ENCODE data around the gene FAM107B. TPM values are rescaled to one million over a fixed set of nuclear protein-coding genes. Genes with fewer than 3 reads are reported as not detected.
A peak's percentile ranks its signal among the peaks of the same experiment; 100 is the strongest.

The FAM107B gene
- total RNA-seq, 1 experiment from 2014 or later, result 144 TPM

- CTCF ChIA-PET, result interaction anchor here (0.7 kb wide), 2 partner anchors 9 to 662 kb away, joined by 4 to 7 read pairs; no protein-coding TSS in a partner anchor
- Histone ChIP-seq H3K27ac (0 out of 2 replicates have a peak overlapping the region, but pooled peaks have one; percentile 6), H3K4me3 (no peak overlapping the region), H3K79me2 (ENCODE audit: low read depth) (peaks cover 75% of the 10 kb centered on the region), H3K27me3 (ENCODE audit: insufficient read depth, low read depth) (no peaks in the 10 kb centered on the region), H3K4me1 (replicated peaks; ENCODE audit: insufficient read depth) (no peaks in the 10 kb centered on the region), H3F3A (ENCODE audit: insufficient read depth, low read depth) (peaks cover 47% of the 10 kb centered on the region; the same call in 1 of the 2 replicates), H3K36me3 (ENCODE audit: low read depth) (peaks cover 30% of the 10 kb centered on the region), H2AFZ (no peak overlapping the region), H3K9me2 (ENCODE audit: insufficient read depth) (no peaks in the 10 kb centered on the region), H4K20me1 (ENCODE audit: insufficient read depth) (peaks cover 52% of the 10 kb centered on the region), H3K9me3 (ENCODE audit: insufficient read depth, low read depth) (no peaks in the 10 kb centered on the region), H3K4me2 (no peak overlapping the region)
- intact Hi-C loops (cut with micrococcal nuclease; ENCODE audit: unreplicated experiment), result no loop called here
- no peak for DNase-seq
- BruUV-seq (replicated peaks), result no TSS peak
- POLR2A ChIA-PET (ENCODE audit: unreplicated experiment), result interaction anchor here (0.7 kb wide), 1 partner anchor 714 kb away, joined by 9 read pairs; no protein-coding TSS in a partner anchor
- TF ChIP-seq, protein P1, sequence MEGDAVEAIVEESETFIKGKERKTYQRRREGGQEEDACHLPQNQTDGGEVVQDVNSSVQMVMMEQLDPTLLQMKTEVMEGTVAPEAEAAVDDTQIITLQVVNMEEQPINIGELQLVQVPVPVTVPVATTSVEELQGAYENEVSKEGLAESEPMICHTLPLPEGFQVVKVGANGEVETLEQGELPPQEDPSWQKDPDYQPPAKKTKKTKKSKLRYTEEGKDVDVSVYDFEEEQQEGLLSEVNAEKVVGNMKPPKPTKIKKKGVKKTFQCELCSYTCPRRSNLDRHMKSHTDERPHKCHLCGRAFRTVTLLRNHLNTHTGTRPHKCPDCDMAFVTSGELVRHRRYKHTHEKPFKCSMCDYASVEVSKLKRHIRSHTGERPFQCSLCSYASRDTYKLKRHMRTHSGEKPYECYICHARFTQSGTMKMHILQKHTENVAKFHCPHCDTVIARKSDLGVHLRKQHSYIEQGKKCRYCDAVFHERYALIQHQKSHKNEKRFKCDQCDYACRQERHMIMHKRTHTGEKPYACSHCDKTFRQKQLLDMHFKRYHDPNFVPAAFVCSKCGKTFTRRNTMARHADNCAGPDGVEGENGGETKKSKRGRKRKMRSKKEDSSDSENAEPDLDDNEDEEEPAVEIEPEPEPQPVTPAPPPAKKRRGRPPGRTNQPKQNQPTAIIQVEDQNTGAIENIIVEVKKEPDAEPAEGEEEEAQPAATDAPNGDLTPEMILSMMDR (conservative IDR thresholded peaks at IDR 0.05), result no peak
- no peak for TF ChIP-seq EZH2 (IDR thresholded peaks at IDR 0.05; ENCODE audit: low read depth)
Measured at GRCh38 chr10:14527134-14527844, 247.4 kb downstream of the FAM107B start.

DNA sequence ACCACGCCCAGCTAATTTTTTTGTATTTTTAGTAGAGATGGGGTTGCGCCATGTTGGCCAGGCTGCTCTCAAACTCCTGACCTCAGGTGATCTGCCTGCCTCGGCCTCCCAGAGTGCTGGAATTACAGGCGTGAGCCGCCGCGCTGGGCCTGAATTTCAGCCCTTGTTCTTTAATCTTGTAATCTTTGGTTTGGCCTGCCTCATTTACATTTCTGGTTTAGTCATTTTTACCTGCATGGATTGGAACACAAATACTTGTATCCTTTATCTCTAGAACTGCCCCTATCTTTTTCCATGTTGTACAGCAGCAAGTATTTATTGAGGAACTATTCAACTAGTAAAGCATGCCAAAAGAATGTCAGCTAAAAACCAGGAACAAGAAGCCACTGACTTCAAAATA is 248.4 kb downstream of the FAM107B start:
- Histone ChIP-seq H3K79me2 (ENCODE audit: low read depth) (peaks cover 66% of the 10 kb centered on the region), H3K4me1 (replicated peaks; ENCODE audit: insufficient read depth) (no peaks in the 10 kb centered on the region)
- TF ChIP-seq, protein P1 (conservative IDR thresholded peaks at IDR 0.05), result no peak
- TF ChIP-seq EZH2 (IDR thresholded peaks at IDR 0.05; ENCODE audit: low read depth), result no peak

GRCh38 chr10:14524691-14525324 is 249.9 kb downstream of the FAM107B start:
- no peaks in the 10 kb centered on the region for H3K9me2 ChIP-seq (ENCODE audit: insufficient read depth)
- peaks cover 31% of the 10 kb centered on the region for H4K20me1 ChIP-seq (ENCODE audit: insufficient read depth)
- no peaks in the 10 kb centered on the region for H3K27me3 ChIP-seq (ENCODE audit: insufficient read depth, low read depth)
- H3K4me1 ChIP-seq (replicated peaks; ENCODE audit: insufficient read depth), result no peaks in the 10 kb centered on the region
- H3K79me2 ChIP-seq (ENCODE audit: low read depth), result peaks cover 63% of the 10 kb centered on the region
- no peak overlapping the region for H3K4me3 ChIP-seq
- H3K9me3 ChIP-seq (ENCODE audit: insufficient read depth, low read depth), result no peaks in the 10 kb centered on the region
- no peak overlapping the region for H3K4me2 ChIP-seq
- 0 out of 2 replicates have a peak overlapping the region, but pooled peaks have one; percentile 1 for H3K27ac ChIP-seq
- peaks cover 42% of the 10 kb centered on the region for H3K36me3 ChIP-seq (ENCODE audit: low read depth)
- intact Hi-C loops (cut with micrococcal nuclease; ENCODE audit: unreplicated experiment), result no loop called here
- H3F3A ChIP-seq (ENCODE audit: insufficient read depth, low read depth), result peaks cover 45% of the 10 kb centered on the region; the same call in 1 of the 2 replicates
- POLR2A ChIA-PET (ENCODE audit: unreplicated experiment), result no interaction called here
- no peak for DNase-seq
- H2AFZ ChIP-seq, result no peak overlapping the region
- no TSS peak for BruUV-seq (replicated peaks)
- CTCF ChIA-PET, result no interaction called here
- TF ChIP-seq, protein P1 (conservative IDR thresholded peaks at IDR 0.05), result no peak
- no peak for TF ChIP-seq EZH2 (IDR thresholded peaks at IDR 0.05; ENCODE audit: low read depth)

More for the DNA sequence above, 248.4 kb downstream of the FAM107B start:
- Histone ChIP-seq H3K36me3 (ENCODE audit: low read depth) (peaks cover 37% of the 10 kb centered on the region), H3K27ac (no peak overlapping the region), H4K20me1 (ENCODE audit: insufficient read depth) (peaks cover 43% of the 10 kb centered on the region), H3K4me3 (no peak overlapping the region), H3F3A (ENCODE audit: insufficient read depth, low read depth) (peaks cover 52% of the 10 kb centered on the region; the same call in 1 of the 2 replicates), H2AFZ (no peak overlapping the region), H3K4me2 (no peak overlapping the region), H3K9me3 (ENCODE audit: insufficient read depth, low read depth) (no peaks in the 10 kb centered on the region), H3K27me3 (ENCODE audit: insufficient read depth, low read depth) (no peaks in the 10 kb centered on the region), H3K9me2 (ENCODE audit: insufficient read depth) (no peaks in the 10 kb centered on the region)
- ChIA-PET CTCF (interaction anchor here (0.6 to 0.7 kb wide), 2 partner anchors 10 to 54 kb away, joined by 3 to 7 read pairs; no protein-coding TSS in a partner anchor), POLR2A (ENCODE audit: unreplicated experiment) (no interaction called here)
- BruUV-seq (replicated peaks), result no TSS peak
- DNase-seq, result no peak
- intact Hi-C loops (cut with micrococcal nuclease; ENCODE audit: unreplicated experiment), result no loop called here

All from PC-9 (cell line).